ENCODE results near the gene ANKDD1A. TPM values are rescaled to one million over a fixed set of nuclear protein-coding genes. Genes with fewer than 3 reads are reported as not detected.

The ANKDD1A gene
- total RNA-seq, 4 donors from 2014 or later, result 0.82 to 7.1 (median 3.2) TPM

DNA sequence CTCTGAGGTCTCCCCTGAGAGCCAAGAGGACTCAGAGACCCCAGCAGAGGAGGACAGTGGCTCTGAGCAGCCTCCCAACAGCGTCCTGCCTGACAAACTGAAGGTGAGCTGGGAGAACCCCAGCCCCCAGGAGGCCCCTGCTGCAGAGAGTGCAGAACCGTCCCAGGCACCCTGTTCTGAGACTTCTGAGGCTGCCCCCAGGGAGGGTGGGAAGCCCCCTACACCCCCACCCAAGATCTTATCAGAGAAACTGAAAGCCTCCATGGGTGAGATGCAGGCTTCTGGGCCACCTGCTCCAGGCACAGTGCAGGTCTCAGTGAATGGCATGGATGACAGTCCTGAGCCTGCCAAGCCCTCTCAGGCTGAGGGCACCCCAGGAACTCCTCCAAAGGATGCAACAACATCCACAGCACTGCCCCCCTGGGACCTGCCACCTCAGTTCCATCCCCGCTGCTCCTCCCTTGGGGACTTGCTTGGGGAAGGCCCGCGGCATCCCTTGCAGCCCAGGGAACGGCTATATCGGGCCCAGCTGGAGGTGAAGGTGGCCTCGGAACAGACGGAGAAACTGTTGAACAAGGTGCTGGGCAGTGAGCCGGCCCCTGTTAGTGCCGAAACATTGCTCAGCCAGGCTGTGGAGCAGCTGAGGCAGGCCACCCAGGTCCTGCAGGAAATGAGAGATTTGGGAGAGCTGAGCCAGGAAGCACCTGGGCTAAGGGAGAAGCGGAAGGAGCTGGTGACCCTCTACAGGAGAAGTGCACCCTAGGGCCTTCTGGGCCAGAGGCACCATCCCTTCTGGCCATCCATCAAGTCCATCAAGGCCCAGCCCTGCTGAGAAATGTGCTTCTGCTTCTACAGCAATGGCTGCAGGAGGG is 46.3 kb upstream of the ANKDD1A start:
- H3K36me3 ChIP-seq, result peaks cover 0 to 14% (median 0%) of the 10 kb centered on the region in 4 donors
- peak overlapping the region; percentile 54 to 65 (median 56) for H3K27ac ChIP-seq
- WGBS, 2 donors (ENCODE audit: low coverage in 1 of 2), result 74% methylated on average over 11 of the region's 12 CpGs; no CpG with 5 or more reads in 1 of the 2 donors
- DNase-seq, result no peak
- H3K4me1 ChIP-seq, result peaks cover 0 to 21% (median 14%) of the 10 kb centered on the region in 4 donors
- TF ChIP-seq EP300 (IDR thresholded peaks at IDR 0.05; ENCODE audit: low read depth) (no peak), POLR2A (IDR thresholded peaks at IDR 0.05) (no peak), POLR2AphosphoS5 (IDR thresholded peaks at IDR 0.05) (no peak)
- TF ChIP-seq, protein P1, sequence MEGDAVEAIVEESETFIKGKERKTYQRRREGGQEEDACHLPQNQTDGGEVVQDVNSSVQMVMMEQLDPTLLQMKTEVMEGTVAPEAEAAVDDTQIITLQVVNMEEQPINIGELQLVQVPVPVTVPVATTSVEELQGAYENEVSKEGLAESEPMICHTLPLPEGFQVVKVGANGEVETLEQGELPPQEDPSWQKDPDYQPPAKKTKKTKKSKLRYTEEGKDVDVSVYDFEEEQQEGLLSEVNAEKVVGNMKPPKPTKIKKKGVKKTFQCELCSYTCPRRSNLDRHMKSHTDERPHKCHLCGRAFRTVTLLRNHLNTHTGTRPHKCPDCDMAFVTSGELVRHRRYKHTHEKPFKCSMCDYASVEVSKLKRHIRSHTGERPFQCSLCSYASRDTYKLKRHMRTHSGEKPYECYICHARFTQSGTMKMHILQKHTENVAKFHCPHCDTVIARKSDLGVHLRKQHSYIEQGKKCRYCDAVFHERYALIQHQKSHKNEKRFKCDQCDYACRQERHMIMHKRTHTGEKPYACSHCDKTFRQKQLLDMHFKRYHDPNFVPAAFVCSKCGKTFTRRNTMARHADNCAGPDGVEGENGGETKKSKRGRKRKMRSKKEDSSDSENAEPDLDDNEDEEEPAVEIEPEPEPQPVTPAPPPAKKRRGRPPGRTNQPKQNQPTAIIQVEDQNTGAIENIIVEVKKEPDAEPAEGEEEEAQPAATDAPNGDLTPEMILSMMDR (IDR thresholded peaks at IDR 0.05), result no peak
- H3K9me3 ChIP-seq, result no peaks in the 10 kb centered on the region
- intact Hi-C loops (cut with DNase I; ENCODE audit: low total_unique reads), result no loop called here
- H3K27me3 ChIP-seq, result no peaks in the 10 kb centered on the region
- no peak overlapping the region for H3K4me3 ChIP-seq
- in situ Hi-C loops (cut with MboI; ENCODE audit: low pct_ligation_motif_present in 1 of 4, low pct_unique_long_range_greater_than_20kb in 1 of 4, low sequenced_read_pairs in 3 of 4), result no loop called here

DNA sequence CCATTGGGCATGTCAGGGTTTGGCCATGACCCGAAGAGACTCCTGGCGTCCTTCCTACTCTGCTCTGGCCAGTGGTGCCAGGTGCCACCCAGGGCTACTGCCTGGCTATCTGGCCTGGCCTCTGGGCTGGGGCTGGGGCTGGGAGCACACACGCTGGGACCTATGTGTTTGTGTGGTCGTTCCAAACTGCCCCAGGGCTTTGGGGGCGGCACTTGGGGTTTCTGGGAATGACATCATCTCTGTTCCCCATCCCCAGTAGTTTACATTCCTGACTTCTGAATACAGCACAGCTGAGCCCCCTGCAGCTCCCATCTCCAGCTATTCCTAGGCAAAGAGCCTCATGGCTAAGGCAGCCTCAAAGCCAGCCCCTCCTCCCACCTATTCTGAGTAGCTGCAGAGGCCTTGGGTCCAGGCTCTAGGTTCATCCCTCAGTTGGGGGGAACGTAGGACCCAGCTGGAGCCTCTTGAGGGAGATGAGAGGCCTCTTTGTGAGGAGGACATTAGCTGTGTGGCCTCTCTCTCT is 45.6 kb upstream of the ANKDD1A start:
- in situ Hi-C loops (cut with MboI; ENCODE audit: low pct_ligation_motif_present in 1 of 4, low pct_unique_long_range_greater_than_20kb in 1 of 4, low sequenced_read_pairs in 3 of 4) (no loop called here), intact Hi-C loops (cut with DNase I; ENCODE audit: low total_unique reads) (no loop called here)
- no peak overlapping the region for H3K4me3 ChIP-seq
- H3K27me3 ChIP-seq, result no peaks in the 10 kb centered on the region
- H3K4me1 ChIP-seq, result peaks cover 0 to 18% (median 13%) of the 10 kb centered on the region in 4 donors
- H3K9me3 ChIP-seq, result no peaks in the 10 kb centered on the region
- WGBS, 2 donors (ENCODE audit: low coverage in 1 of 2), result 82% methylated on average over 6 of the region's 6 CpGs; no CpG with 5 or more reads in 1 of the 2 donors
- H3K27ac ChIP-seq, result peak overlapping the region; percentile 54 to 65 (median 56)
- DNase-seq, result peak; percentile 29
- H3K36me3 ChIP-seq, result peaks cover 0 to 9% (median 0%) of the 10 kb centered on the region in 4 donors
- no peak for TF ChIP-seq POLR2A (IDR thresholded peaks at IDR 0.05)
- no peak for TF ChIP-seq POLR2AphosphoS5 (IDR thresholded peaks at IDR 0.05)
- TF ChIP-seq, protein P1 (IDR thresholded peaks at IDR 0.05), result no peak
- TF ChIP-seq EP300 (IDR thresholded peaks at IDR 0.05; ENCODE audit: low read depth), result no peak

DNA sequence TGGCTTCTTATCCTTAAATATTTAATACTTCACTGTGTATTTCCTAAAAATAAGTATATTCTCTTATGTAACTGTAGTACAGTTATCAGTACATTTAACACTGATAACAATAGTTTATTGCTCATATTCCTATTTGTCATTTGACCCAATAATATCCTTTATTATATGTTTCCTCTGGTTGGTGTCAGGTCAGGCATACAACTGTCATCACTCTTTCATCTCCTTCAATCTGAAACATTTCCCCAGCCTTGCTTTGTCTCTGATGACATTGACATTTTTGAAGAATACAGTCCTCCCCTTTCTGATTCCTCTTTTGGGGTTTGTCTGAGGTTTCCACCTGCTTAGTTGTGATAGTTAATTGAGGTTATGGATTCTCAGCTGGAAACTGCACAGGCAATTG is 42.2 kb upstream of the ANKDD1A start:
- H3K27ac ChIP-seq, result no peak overlapping the region
- peaks cover 0 to 29% (median 15%) of the 10 kb centered on the region in 4 donors for H3K4me1 ChIP-seq
- in situ Hi-C loops (cut with MboI; ENCODE audit: low pct_ligation_motif_present in 1 of 4, low pct_unique_long_range_greater_than_20kb in 1 of 4, low sequenced_read_pairs in 3 of 4) (no loop called here), intact Hi-C loops (cut with DNase I; ENCODE audit: low total_unique reads) (no loop called here)
- no peaks in the 10 kb centered on the region for H3K27me3 ChIP-seq
- H3K4me3 ChIP-seq, result no peak overlapping the region
- DNase-seq, result no peak
- TF ChIP-seq POLR2A (IDR thresholded peaks at IDR 0.05) (no peak), POLR2AphosphoS5 (IDR thresholded peaks at IDR 0.05) (no peak), EP300 (IDR thresholded peaks at IDR 0.05; ENCODE audit: low read depth) (no peak)
- TF ChIP-seq, protein P1 (IDR thresholded peaks at IDR 0.05), result no peak
- no peaks in the 10 kb centered on the region for H3K9me3 ChIP-seq
- no peaks in the 10 kb centered on the region for H3K36me3 ChIP-seq

GRCh38 chr15:64870353-64870752 is 41.3 kb upstream of the ANKDD1A start:
- Histone ChIP-seq H3K4me3 (no peak overlapping the region), H3K9me3 (no peaks in the 10 kb centered on the region), H3K36me3 (no peaks in the 10 kb centered on the region), H3K27me3 (no peaks in the 10 kb centered on the region), H3K27ac (peak overlapping the region in 3 of 4 donors; percentile 16 to 29 (median 22)), H3K4me1 (peaks cover 0 to 29% (median 12%) of the 10 kb centered on the region in 4 donors)
- in situ Hi-C loops (cut with MboI; ENCODE audit: low pct_ligation_motif_present in 1 of 4, low pct_unique_long_range_greater_than_20kb in 1 of 4, low sequenced_read_pairs in 3 of 4), result no loop called here
- intact Hi-C loops (cut with DNase I; ENCODE audit: low total_unique reads), result no loop called here
- 78% methylated on average over 7 of the region's 9 CpGs; no CpG with 5 or more reads in 1 of the 2 donors for WGBS, 2 donors (ENCODE audit: low coverage in 1 of 2)
- no peak for DNase-seq
- TF ChIP-seq POLR2A (IDR thresholded peaks at IDR 0.05) (no peak), EP300 (IDR thresholded peaks at IDR 0.05; ENCODE audit: low read depth) (no peak), POLR2AphosphoS5 (IDR thresholded peaks at IDR 0.05) (no peak)
- TF ChIP-seq, protein P1 (IDR thresholded peaks at IDR 0.05), result no peak

Measured in transverse colon (tissue), 4 donors.